Measurements from ENCODE around the gene ST6GALNAC1. TPM values are rescaled to one million over a fixed set of nuclear protein-coding genes. Genes with fewer than 3 reads are reported as not detected.
A peak's percentile ranks its signal among the peaks of the same experiment; 100 is the strongest.

Gene ST6GALNAC1
- total and polyA plus RNA-seq, 12 donors = 1.9 to 7.3 (median 3.5) TPM

- intact Hi-C loops (cut with DNase I) = no loop called here
- H3K4me3 ChIP-seq = no peak overlapping the region
Observed at GRCh38 chr17:76576189-76576588, 67.4 kb downstream of the ST6GALNAC1 start.

DNA sequence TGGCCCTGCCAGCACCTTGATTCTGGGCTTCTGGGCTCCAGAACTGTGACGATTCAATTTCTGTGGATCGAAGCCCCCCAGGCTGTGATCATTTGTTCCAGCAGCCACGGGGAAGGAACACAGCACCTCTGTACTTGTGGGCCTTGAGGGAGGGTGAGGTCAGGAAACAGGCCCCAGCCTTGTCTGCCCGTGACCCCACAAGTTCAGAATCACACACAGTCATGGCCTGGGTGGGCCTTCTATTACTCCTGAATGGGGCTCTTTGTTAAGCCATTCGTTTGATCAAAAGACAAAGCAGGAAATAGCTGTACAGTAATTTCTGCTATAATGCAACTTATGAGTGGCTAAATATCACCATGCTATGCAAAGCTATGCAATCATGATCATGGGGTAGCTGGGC lies 68.0 kb downstream of the ST6GALNAC1 start:
- Histone ChIP-seq H3K9me3 (no peaks in the 10 kb centered on the region), H3K27me3 (no peaks in the 10 kb centered on the region), H3K36me3 (no peaks in the 10 kb centered on the region), H3K4me3 (no peak overlapping the region), H3K27ac (no peak overlapping the region), H3K4me1 (peaks cover 0 to under 1% (median 0%) of the 10 kb centered on the region in 9 donors)
- 66 to 69% methylated on average over 5 of the region's 5 CpGs for WGBS, 2 donors
- intact Hi-C loops (cut with DNase I) = no loop called here
- peak in 1 of 8 donors; percentile 37 for ATAC-seq
- no peak for TF ChIP-seq CTCF (IDR thresholded peaks at IDR 0.05)
- no peak for DNase-seq

More at GRCh38 chr17:76576189-76576588, 67.4 kb downstream of the ST6GALNAC1 start:
- no peak for ATAC-seq
- WGBS, 2 donors = 89 to 93% methylated on average over 9 of the region's 9 CpGs
- Histone ChIP-seq H3K4me1 (peaks cover 0 to 5% (median 0%) of the 10 kb centered on the region in 9 donors), H3K36me3 (no peaks in the 10 kb centered on the region), H3K27ac (no peak overlapping the region), H3K9me3 (no peaks in the 10 kb centered on the region), H3K27me3 (no peaks in the 10 kb centered on the region)
- no peak for DNase-seq
- TF ChIP-seq CTCF (IDR thresholded peaks at IDR 0.05) = no peak

Other genes with a start within 250 kb of the ST6GALNAC1 start
- 10 to 100 TPM; 31.0 to 39.0 (median 36.9) TPM for gene UBE2O, start 190.6 kb downstream of the ST6GALNAC1 start, total RNA-seq
- gene UBE2O, start 190.6 kb downstream of the ST6GALNAC1 start, polyA plus RNA-seq = 10 to 100 TPM in 1 of 2 donors, 1 to 10 TPM in 1; 9.1 to 22.5 TPM
- gene AANAT, start 176.2 kb downstream of the ST6GALNAC1 start, total RNA-seq = under 1 TPM in 1 of 10 donors, not detected in 9; 0.98 TPM
- gene AANAT, start 176.2 kb downstream of the ST6GALNAC1 start, polyA plus RNA-seq = under 1 TPM in 1 of 2 donors, not detected in 1; 0.73 TPM
- gene RHBDF2, start 142.3 kb downstream of the ST6GALNAC1 start, total RNA-seq = 10 to 100 TPM in 4 of 10 donors, 1 to 10 TPM in 6; 6.5 to 33.1 (median 7.7) TPM
- gene RHBDF2, start 142.3 kb downstream of the ST6GALNAC1 start, polyA plus RNA-seq = 10 to 100 TPM; 13.5 to 27.0 TPM
- 10 to 100 TPM in 9 of 10 donors, 1 to 10 TPM in 1; 9.3 to 50.5 (median 17.9) TPM for gene CYGB, start 106.0 kb downstream of the ST6GALNAC1 start, total RNA-seq
- gene CYGB, start 106.0 kb downstream of the ST6GALNAC1 start, polyA plus RNA-seq = 10 to 100 TPM; 36.0 to 57.7 TPM
- 1 to 10 TPM; 1.5 to 5.4 (median 2.4) TPM for gene PRCD, start 103.7 kb downstream of the ST6GALNAC1 start, total RNA-seq
- 10 to 100 TPM in 1 of 2 donors, 1 to 10 TPM in 1; 3.7 to 17.3 TPM for gene PRCD, start 103.7 kb downstream of the ST6GALNAC1 start, polyA plus RNA-seq
- gene ST6GALNAC2, start 57.9 kb downstream of the ST6GALNAC1 start, total RNA-seq = 1 to 10 TPM; 3.7 to 8.4 (median 6.1) TPM
- gene ST6GALNAC2, start 57.9 kb downstream of the ST6GALNAC1 start, polyA plus RNA-seq = 1 to 10 TPM; 1.5 to 4.5 TPM
- gene MXRA7, start 67.2 kb upstream of the ST6GALNAC1 start, total RNA-seq = 100 to 1,000 TPM; 298 to 586 (median 488) TPM
- 100 to 1,000 TPM; 121 to 199 TPM for gene MXRA7, start 67.2 kb upstream of the ST6GALNAC1 start, polyA plus RNA-seq
- gene JMJD6, start 82.8 kb upstream of the ST6GALNAC1 start, total RNA-seq = 10 to 100 TPM; 34.6 to 79.3 (median 43.2) TPM
- 10 to 100 TPM; 36.1 to 56.5 TPM for gene JMJD6, start 82.8 kb upstream of the ST6GALNAC1 start, polyA plus RNA-seq
- gene METTL23, start 83.1 kb upstream of the ST6GALNAC1 start, total RNA-seq = 10 to 100 TPM; 18.0 to 29.9 (median 24.7) TPM
- gene METTL23, start 83.1 kb upstream of the ST6GALNAC1 start, polyA plus RNA-seq = 10 to 100 TPM; 24.5 to 41.8 TPM
- gene SRSF2, start 93.6 kb upstream of the ST6GALNAC1 start, total RNA-seq = 100 to 1,000 TPM in 1 of 10 donors, 10 to 100 TPM in 9; 58.8 to 103 (median 76.3) TPM
- gene SRSF2, start 93.6 kb upstream of the ST6GALNAC1 start, polyA plus RNA-seq = 100 to 1,000 TPM in 1 of 2 donors, 10 to 100 TPM in 1; 93.4 to 109 TPM
- 10 to 100 TPM; 25.1 to 34.4 (median 29.6) TPM for gene MFSD11, start 94.4 kb upstream of the ST6GALNAC1 start, total RNA-seq
- 10 to 100 TPM in 1 of 2 donors, 1 to 10 TPM in 1; 9.2 to 23.2 TPM for gene MFSD11, start 94.4 kb upstream of the ST6GALNAC1 start, polyA plus RNA-seq
- gene MGAT5B, start 224.6 kb upstream of the ST6GALNAC1 start, total RNA-seq = under 1 TPM in 2 of 10 donors, not detected in 8; 0.10 to 0.15 TPM
- under 1 TPM; 0.09 to 0.29 TPM for gene MGAT5B, start 224.6 kb upstream of the ST6GALNAC1 start, polyA plus RNA-seq

All from heart right ventricle (tissue), 16 donors.